Panc1 (cell line): ENCODE measurements around the gene UNC5B. TPM values are rescaled to one million over a fixed set of nuclear protein-coding genes. Genes with fewer than 3 reads are reported as not detected.

Experiments used
- ATAC-seq: fragments of 200-7000 bp; cut with Tn5 transposase; 2 replicates; pipeline ENCODE4 v1.9.1; 2020; ENCODE audit warnings: mild to moderate bottlenecking, moderate library complexity
- BruUV-seq: library from RNA; stranded (reverse); fragments of 400-500 nt; replicated peaks from 2 replicates; lab custom pipeline; 2021; lab: Mats Ljungman, UMichigan
- CTCF ChIA-PET: fragments of 300-600 bp; sonication (Branson Sonifier 250); formaldehyde crosslinking; loops from one replicate; lab custom pipeline; 2022; ENCODE audit warnings: antibody characterized with exemption; lab: Charles Lee
- POLR2A ChIA-PET: fragments of 300-600 bp; sonication (Branson Sonifier 250); formaldehyde crosslinking; loops from one replicate; lab custom pipeline; 2022; ENCODE audit warnings: antibody characterized with exemption; lab: Charles Lee
- DNase-seq: peaks from one replicate; pipeline ENCODE4 v3.0.0-alpha.2; 2010; ENCODE audit warnings: low read depth, low spot score
- H3K27ac ChIP-seq: 2 replicates; pipeline ENCODE4 v1.5.1; 2011; ENCODE audit warnings: mild to moderate bottlenecking, low read length, inconsistent platforms
- H3K27me3 ChIP-seq: fragments of 200-500 bp; sonication (Bioruptor generic); 2 replicates; pipeline ENCODE4 v1.6.0; 2014; ENCODE audit warnings: low read length, inconsistent platforms; ENCODE audit not compliant: control insufficient read depth, insufficient read depth
- H3K36me3 ChIP-seq: fragments of 200-500 bp; sonication (Bioruptor generic); 2 replicates; pipeline ENCODE4 v1.5.1; 2014; ENCODE audit warnings: inconsistent platforms, mild to moderate bottlenecking, low read length, moderate library complexity; ENCODE audit not compliant: control insufficient read depth, insufficient read depth
- H3K4me1 ChIP-seq: 2 replicates; pipeline ENCODE4 v1.5.1; 2011; ENCODE audit warnings: inconsistent platforms, mild to moderate bottlenecking, low read length, moderate library complexity; ENCODE audit not compliant: control insufficient read depth, insufficient read depth
- H3K4me3 ChIP-seq, 2 experiments: 2 replicates each; pipeline ENCODE4 v1.5.1; 2011 to 2012; ENCODE audit warnings: low read depth in 2 of 2, low read length in 2 of 2, mild to moderate bottlenecking in 2 of 2, inconsistent platforms in 1 of 2, moderate library complexity in 1 of 2
- H3K9me3 ChIP-seq: fragments of 200-500 bp; sonication (Bioruptor generic); 2 replicates; pipeline ENCODE4 v1.5.1; 2014; ENCODE audit warnings: low read depth, mild to moderate bottlenecking, inconsistent platforms, low read length, moderate library complexity; ENCODE audit not compliant: control insufficient read depth, insufficient read depth
- POLR2AphosphoS5 ChIP-seq: IDR thresholded peaks from 2 replicates; pipeline ENCODE4 v1.6.1; 2012; ENCODE audit warnings: mild to moderate bottlenecking, low read depth, low read length, moderate library complexity
- SIN3A ChIP-seq: IDR thresholded peaks from 2 replicates; pipeline ENCODE4 v1.6.1; 2012; ENCODE audit warnings: low read depth, mild to moderate bottlenecking, low read length, moderate library complexity, borderline replicate concordance; ENCODE audit not compliant: insufficient read depth
- TCF7L2 ChIP-seq: IDR thresholded peaks from 2 replicates; pipeline ENCODE4 v1.6.1; 2011; ENCODE audit warnings: mild to moderate bottlenecking, low read depth, low read length, inconsistent platforms
- in situ Hi-C: cut with HindIII; loops from 2 replicates; pipeline ENCODE4 v1.10.0; 2016; ENCODE audit warnings: low sequenced_read_pairs, low pct_unique_long_range_greater_than_20kb
- intact Hi-C: fragments of 100-400 bp; cut with micrococcal nuclease; formaldehyde crosslinking; loops from one replicate; pipeline ENCODE4 v1.10.0; 2022; ENCODE audit not compliant: unreplicated experiment
- total RNA-seq: library from RNA; stranded (reverse); gene quantifications from one replicate; pipeline ENCODE4 v1.2.1, GENCODE V29; 2021; ENCODE audit not compliant: unreplicated experiment
- TF ChIP-seq, protein P1 (sequence below), 2 experiments: IDR thresholded peaks; 2 replicates each; pipeline ENCODE4 v1.6.1; 2011 to 2012; ENCODE audit warnings: low read depth in 2 of 2, control low read depth in 1 of 2, low read length in 1 of 2, mild to moderate bottlenecking in 1 of 2, moderate library complexity in 1 of 2; ENCODE audit not compliant: insufficient read depth in 1 of 2
- TF ChIP-seq, protein P2 (sequence below): fragments of 450-650 bp; IDR thresholded peaks from 2 replicates; pipeline ENCODE4 v1.5.1; 2017; ENCODE audit warnings: mild to moderate bottlenecking

Gene UNC5B
- total RNA-seq, 1 experiment from 2014 or later: 1.1 TPM

DNA sequence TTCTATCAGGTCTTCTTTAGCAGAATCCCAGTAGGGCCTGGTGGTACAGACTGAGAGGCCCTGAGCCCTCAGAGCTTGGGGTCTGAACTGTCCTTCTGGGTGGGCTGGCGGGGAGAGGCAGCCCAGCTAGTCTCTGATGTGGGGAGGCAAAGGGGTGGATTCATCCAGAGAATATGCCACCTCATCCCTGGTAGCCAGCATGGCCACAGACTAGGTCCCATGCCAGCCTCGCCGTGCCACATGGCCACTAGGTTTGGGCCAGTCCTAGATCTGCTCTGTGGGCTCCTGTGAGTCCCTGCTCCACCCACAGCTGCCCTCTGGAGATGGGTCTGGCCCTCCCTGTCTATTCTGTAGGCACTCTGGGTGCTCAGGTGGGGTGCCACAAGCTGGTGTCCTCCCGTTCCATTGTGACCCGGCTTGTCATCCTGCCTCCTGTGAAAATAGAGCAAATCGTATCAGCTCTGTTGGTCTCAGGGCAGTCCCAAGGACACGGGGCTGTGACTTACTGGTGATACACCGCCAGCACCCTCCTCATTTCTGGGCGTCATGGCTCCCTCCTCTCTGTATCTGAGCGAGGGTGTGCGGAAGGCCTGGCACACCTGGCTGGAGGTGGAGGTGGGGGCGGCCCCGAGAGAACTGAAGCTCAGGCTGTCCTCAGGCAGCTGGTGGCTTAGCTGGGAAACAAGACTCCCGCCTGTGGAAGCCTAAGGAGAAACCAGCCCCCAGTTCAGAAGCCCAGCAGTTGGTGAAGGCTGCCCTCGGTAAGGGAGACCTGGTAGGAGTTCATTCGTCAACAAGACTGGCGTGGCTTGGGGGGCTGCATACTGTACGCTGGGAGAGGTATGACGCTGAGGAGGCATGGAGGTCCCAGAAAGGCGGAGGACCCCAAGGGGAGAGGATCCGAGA lies 33.3 kb downstream of the UNC5B start:
- TF ChIP-seq POLR2AphosphoS5 (no peak), SIN3A (no peak), TCF7L2 (no peak)
- TF ChIP-seq, protein P1, sequence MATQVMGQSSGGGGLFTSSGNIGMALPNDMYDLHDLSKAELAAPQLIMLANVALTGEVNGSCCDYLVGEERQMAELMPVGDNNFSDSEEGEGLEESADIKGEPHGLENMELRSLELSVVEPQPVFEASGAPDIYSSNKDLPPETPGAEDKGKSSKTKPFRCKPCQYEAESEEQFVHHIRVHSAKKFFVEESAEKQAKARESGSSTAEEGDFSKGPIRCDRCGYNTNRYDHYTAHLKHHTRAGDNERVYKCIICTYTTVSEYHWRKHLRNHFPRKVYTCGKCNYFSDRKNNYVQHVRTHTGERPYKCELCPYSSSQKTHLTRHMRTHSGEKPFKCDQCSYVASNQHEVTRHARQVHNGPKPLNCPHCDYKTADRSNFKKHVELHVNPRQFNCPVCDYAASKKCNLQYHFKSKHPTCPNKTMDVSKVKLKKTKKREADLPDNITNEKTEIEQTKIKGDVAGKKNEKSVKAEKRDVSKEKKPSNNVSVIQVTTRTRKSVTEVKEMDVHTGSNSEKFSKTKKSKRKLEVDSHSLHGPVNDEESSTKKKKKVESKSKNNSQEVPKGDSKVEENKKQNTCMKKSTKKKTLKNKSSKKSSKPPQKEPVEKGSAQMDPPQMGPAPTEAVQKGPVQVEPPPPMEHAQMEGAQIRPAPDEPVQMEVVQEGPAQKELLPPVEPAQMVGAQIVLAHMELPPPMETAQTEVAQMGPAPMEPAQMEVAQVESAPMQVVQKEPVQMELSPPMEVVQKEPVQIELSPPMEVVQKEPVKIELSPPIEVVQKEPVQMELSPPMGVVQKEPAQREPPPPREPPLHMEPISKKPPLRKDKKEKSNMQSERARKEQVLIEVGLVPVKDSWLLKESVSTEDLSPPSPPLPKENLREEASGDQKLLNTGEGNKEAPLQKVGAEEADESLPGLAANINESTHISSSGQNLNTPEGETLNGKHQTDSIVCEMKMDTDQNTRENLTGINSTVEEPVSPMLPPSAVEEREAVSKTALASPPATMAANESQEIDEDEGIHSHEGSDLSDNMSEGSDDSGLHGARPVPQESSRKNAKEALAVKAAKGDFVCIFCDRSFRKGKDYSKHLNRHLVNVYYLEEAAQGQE (IDR thresholded peaks at IDR 0.05; ENCODE audit: insufficient read depth in 1 of 2, low read depth in 2 of 2, low read length in 1 of 2): no peak
- TF ChIP-seq, protein P2, sequence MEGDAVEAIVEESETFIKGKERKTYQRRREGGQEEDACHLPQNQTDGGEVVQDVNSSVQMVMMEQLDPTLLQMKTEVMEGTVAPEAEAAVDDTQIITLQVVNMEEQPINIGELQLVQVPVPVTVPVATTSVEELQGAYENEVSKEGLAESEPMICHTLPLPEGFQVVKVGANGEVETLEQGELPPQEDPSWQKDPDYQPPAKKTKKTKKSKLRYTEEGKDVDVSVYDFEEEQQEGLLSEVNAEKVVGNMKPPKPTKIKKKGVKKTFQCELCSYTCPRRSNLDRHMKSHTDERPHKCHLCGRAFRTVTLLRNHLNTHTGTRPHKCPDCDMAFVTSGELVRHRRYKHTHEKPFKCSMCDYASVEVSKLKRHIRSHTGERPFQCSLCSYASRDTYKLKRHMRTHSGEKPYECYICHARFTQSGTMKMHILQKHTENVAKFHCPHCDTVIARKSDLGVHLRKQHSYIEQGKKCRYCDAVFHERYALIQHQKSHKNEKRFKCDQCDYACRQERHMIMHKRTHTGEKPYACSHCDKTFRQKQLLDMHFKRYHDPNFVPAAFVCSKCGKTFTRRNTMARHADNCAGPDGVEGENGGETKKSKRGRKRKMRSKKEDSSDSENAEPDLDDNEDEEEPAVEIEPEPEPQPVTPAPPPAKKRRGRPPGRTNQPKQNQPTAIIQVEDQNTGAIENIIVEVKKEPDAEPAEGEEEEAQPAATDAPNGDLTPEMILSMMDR: no peak
- Histone ChIP-seq H3K27me3 (no peaks in the 10 kb centered on the region), H3K9me3 (no peaks in the 10 kb centered on the region), H3K4me1 (no peaks in the 10 kb centered on the region; the same call in 1 of the 2 replicates), H3K27ac (no peak overlapping the region), H3K4me3 (no peak overlapping the region), H3K36me3 (no peaks in the 10 kb centered on the region)
- ChIA-PET POLR2A (no interaction called here), CTCF (interaction anchor here (1.0 to 1.2 kb wide), 2 partner anchors 10 to 24 kb away, joined by 3 to 4 read pairs; no protein-coding TSS in a partner anchor)
- DNase-seq (no peak), ATAC-seq (no peak)
- no TSS peak for BruUV-seq
- intact Hi-C loops: no loop called here
- in situ Hi-C loops: no loop called here

DNA sequence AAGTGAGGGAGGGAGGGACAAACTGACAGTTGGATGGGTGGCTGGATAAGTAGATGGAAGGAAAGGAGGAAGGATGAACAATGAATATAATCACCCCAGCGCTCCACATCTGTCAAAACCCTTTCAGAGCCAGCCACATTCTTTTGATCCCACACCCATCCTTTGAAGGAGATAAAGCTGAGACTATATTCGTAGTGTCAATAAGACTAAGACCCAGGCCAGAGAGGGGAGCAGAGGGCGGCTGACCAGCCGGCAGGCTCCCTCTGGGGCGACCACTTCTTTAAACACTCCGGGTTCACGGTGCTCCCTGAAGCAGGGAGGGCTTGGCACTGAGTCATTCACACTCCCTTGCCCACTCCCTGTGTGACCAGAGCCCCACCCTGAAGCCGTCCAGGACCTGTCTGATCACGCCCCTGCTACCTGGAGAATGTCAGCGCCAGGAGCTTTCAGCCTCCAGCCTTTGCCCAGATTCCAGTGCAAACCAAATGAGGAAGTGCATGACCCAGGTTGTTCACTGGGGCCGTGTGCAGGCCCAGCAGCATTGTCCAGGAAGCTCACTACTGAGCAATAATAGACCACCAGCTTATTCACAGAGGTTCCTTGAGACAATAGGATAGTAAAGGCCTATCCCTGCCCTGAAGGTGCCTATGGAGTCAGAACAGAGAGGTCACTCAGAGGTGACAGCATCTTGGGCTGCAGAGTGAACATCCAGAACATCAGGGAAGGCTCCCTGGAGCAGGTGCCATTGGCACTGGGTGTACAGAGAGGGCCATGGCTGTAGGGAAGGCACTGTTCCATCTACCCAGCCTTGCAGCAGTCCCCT lies 34.4 kb downstream of the UNC5B start:
- POLR2A ChIA-PET: no interaction called here
- intact Hi-C loops (no loop called here), in situ Hi-C loops (no loop called here)
- no peaks in the 10 kb centered on the region for H3K36me3 ChIP-seq
- H3K4me3 ChIP-seq: no peak overlapping the region
- no peak for TF ChIP-seq SIN3A
- TF ChIP-seq, protein P1 (IDR thresholded peaks at IDR 0.05; ENCODE audit: insufficient read depth in 1 of 2, low read depth in 2 of 2, low read length in 1 of 2): no peak
- no peak for TF ChIP-seq POLR2AphosphoS5
- TF ChIP-seq, protein P2: no peak
- no peak for TF ChIP-seq TCF7L2
- no peak for DNase-seq
- ATAC-seq: no peak
- no TSS peak for BruUV-seq
- H3K9me3 ChIP-seq: no peaks in the 10 kb centered on the region
- CTCF ChIA-PET: no interaction called here
- H3K27me3 ChIP-seq: peaks cover 3% of the 10 kb centered on the region; the same call in 1 of the 2 replicates
- H3K4me1 ChIP-seq: no peaks in the 10 kb centered on the region; the same call in 1 of the 2 replicates
- H3K27ac ChIP-seq: no peak overlapping the region
